Thoracic aorta endothelial cell (primary cell): ENCODE results near the gene OR10G6. TPM values are rescaled to one million over a fixed set of nuclear protein-coding genes. Genes with fewer than 3 reads are reported as not detected.

Experiments used
- total RNA-seq: library from RNA; depleted of rRNA; stranded (reverse); fragments of >200 nt; gene quantifications from 2 replicates; pipeline ENCODE4 v1.2.3, GENCODE V29; 2012

Gene OR10G6
- not detected in 2 replicates for total RNA-seq

GRCh38 chr11:123995119-123995518 is at the start of gene OR10G6:
OR10G6 (minus strand) TSS chr11:123995161; CDS start chr11:123995161, 0 bp downstream.

GRCh38 chr11:124041254-124041653 is 46.3 kb upstream of the OR10G6 start, which contains the start of gene OR10G7:
OR10G7 (minus strand) TSS chr11:124041325; CDS start chr11:124039001, 2,324 bp downstream.

GRCh38 chr11:124026498-124026897 is 31.5 kb upstream of the OR10G6 start, which contains the start of gene OR10G8:
OR10G8 (plus strand) TSS chr11:124026798; CDS start chr11:124029623, 2,825 bp downstream.

GRCh38 chr11:124012697-124013096 is 17.7 kb upstream of the OR10G6 start, which contains the start of gene OR10G4:
OR10G4 (plus strand) TSS chr11:124012997; CDS start chr11:124015575, 2,578 bp downstream.

GRCh38 chr11:123977731-123978347 is 17.1 kb downstream of the OR10G6 start, which contains the start of gene OR10S1:
OR10S1 (minus strand) TSS chr11:123977781; CDS start chr11:123977664, 117 bp downstream.

Other genes with a start within 250 kb of the OR10G6 start
- gene OR6X1, start 240.6 kb downstream of the OR10G6 start, total RNA-seq = not detected in 2 replicates
- gene OR6M1, start 188.8 kb downstream of the OR10G6 start, total RNA-seq = not detected in 2 replicates
- not detected in 2 replicates for gene TMEM225, start 109.5 kb downstream of the OR10G6 start, total RNA-seq
- gene OR8D4, start 93.0 kb downstream of the OR10G6 start, total RNA-seq = under 0.01 TPM in 1 of 2 replicates, not detected in the other
- not detected in 2 replicates for gene OR4D5, start 55.5 kb downstream of the OR10G6 start, total RNA-seq
- not detected in 2 replicates for gene OR6T1, start 51.3 kb downstream of the OR10G6 start, total RNA-seq
- gene OR10S1, start 17.4 kb downstream of the OR10G6 start, total RNA-seq = not detected in 2 replicates
- 0.13 TPM in 1 of 2 replicates, not detected in the other for gene OR10G4, start 17.8 kb upstream of the OR10G6 start, total RNA-seq
- gene OR10G9, start 27.9 kb upstream of the OR10G6 start, total RNA-seq = 0.14 TPM in 1 of 2 replicates, not detected in the other
- gene OR10G8, start 31.6 kb upstream of the OR10G6 start, total RNA-seq = not detected in 2 replicates
- gene OR10G7, start 46.2 kb upstream of the OR10G6 start, total RNA-seq = not detected in 2 replicates
- 14.9 and 18.2 TPM in 2 replicates for gene VWA5A, start 120.3 kb upstream of the OR10G6 start, total RNA-seq
- under 0.01 TPM in 1 of 2 replicates, not detected in the other for gene OR10D3, start 188.2 kb upstream of the OR10G6 start, total RNA-seq
- gene OR8G1, start 245.9 kb upstream of the OR10G6 start, total RNA-seq = not detected in 2 replicates